ENCODE results near the gene PDE4D.

- TF ChIP-seq, protein P1, sequence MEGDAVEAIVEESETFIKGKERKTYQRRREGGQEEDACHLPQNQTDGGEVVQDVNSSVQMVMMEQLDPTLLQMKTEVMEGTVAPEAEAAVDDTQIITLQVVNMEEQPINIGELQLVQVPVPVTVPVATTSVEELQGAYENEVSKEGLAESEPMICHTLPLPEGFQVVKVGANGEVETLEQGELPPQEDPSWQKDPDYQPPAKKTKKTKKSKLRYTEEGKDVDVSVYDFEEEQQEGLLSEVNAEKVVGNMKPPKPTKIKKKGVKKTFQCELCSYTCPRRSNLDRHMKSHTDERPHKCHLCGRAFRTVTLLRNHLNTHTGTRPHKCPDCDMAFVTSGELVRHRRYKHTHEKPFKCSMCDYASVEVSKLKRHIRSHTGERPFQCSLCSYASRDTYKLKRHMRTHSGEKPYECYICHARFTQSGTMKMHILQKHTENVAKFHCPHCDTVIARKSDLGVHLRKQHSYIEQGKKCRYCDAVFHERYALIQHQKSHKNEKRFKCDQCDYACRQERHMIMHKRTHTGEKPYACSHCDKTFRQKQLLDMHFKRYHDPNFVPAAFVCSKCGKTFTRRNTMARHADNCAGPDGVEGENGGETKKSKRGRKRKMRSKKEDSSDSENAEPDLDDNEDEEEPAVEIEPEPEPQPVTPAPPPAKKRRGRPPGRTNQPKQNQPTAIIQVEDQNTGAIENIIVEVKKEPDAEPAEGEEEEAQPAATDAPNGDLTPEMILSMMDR (IDR thresholded peaks at IDR 0.05): peak in 4 of 6 experiments; percentile 30 to 65 (median 57)
- TF ChIP-seq POLR2A (IDR thresholded peaks at IDR 0.05): no peak
Observed at GRCh38 chr5:59007460-59008063, 886.0 kb downstream of the PDE4D start.
